ENCODE data around the gene MOXD1.
"Not testable (repeated sequence)": the region's sequence is repeated elsewhere in the genome, so short reads cannot be mapped to it uniquely, and the experiment has no call there.

MOXD1 gene

GRCh38 chr6:132344811-132345210 is 56.5 kb downstream of the MOXD1 start:
- DNase-seq, result no peak

GRCh38 chr6:132341646-132342045 is 59.6 kb downstream of the MOXD1 start:
- no peak for DNase-seq

GRCh38 chr6:132334521-132334885 is 66.8 kb downstream of the MOXD1 start:
- DNase-seq, result no peak

- no peak for DNase-seq
These were observed 67.4 kb downstream of the MOXD1 start for GRCh38 chr6:132333639-132334520.

- no peak for DNase-seq
These were observed 70.5 kb downstream of the MOXD1 start for GRCh38 chr6:132330759-132331158.

GRCh38 chr6:132322398-132322797 is 78.9 kb downstream of the MOXD1 start:
- no peak for DNase-seq

- no peak for DNase-seq
These were observed 81.3 kb downstream of the MOXD1 start for GRCh38 chr6:132320007-132320406.

GRCh38 chr6:132316970-132317369 is 84.3 kb downstream of the MOXD1 start:
- DNase-seq, result no peak

- DNase-seq, result no peak
These were observed 86.8 kb downstream of the MOXD1 start for GRCh38 chr6:132314432-132314831.

- no peak for DNase-seq
These were observed 90.4 kb downstream of the MOXD1 start for GRCh38 chr6:132310921-132311320.

- not testable (repeated sequence) for DNase-seq
These were observed 91.1 kb downstream of the MOXD1 start for GRCh38 chr6:132310151-132310550.

- DNase-seq, result no peak
These were observed 96.4 kb downstream of the MOXD1 start for GRCh38 chr6:132304891-132305305.

GRCh38 chr6:132300323-132300949 is 100.8 kb downstream of the MOXD1 start:
- DNase-seq, result no peak

- no peak for DNase-seq
These were observed 102.8 kb downstream of the MOXD1 start for GRCh38 chr6:132298344-132298949.

GRCh38 chr6:132289756-132290155 is 111.5 kb downstream of the MOXD1 start:
- DNase-seq, result no peak

- no peak for DNase-seq
These were observed 114.2 kb downstream of the MOXD1 start for GRCh38 chr6:132287101-132287500.

GRCh38 chr6:132286298-132287019 is 114.8 kb downstream of the MOXD1 start:
- no peak for DNase-seq

- no peak for DNase-seq
These were observed 116.1 kb downstream of the MOXD1 start for GRCh38 chr6:132285004-132285780.

GRCh38 chr6:132282696-132283095 is 118.6 kb downstream of the MOXD1 start:
- DNase-seq, result no peak

GRCh38 chr6:132280436-132280835 is 120.8 kb downstream of the MOXD1 start:
- no peak for DNase-seq

- DNase-seq, result peak; percentile 63
These were observed 121.6 kb downstream of the MOXD1 start for GRCh38 chr6:132279592-132280139.
